Measurements from ENCODE around the gene SLC1A1.

The SLC1A1 gene

DNA sequence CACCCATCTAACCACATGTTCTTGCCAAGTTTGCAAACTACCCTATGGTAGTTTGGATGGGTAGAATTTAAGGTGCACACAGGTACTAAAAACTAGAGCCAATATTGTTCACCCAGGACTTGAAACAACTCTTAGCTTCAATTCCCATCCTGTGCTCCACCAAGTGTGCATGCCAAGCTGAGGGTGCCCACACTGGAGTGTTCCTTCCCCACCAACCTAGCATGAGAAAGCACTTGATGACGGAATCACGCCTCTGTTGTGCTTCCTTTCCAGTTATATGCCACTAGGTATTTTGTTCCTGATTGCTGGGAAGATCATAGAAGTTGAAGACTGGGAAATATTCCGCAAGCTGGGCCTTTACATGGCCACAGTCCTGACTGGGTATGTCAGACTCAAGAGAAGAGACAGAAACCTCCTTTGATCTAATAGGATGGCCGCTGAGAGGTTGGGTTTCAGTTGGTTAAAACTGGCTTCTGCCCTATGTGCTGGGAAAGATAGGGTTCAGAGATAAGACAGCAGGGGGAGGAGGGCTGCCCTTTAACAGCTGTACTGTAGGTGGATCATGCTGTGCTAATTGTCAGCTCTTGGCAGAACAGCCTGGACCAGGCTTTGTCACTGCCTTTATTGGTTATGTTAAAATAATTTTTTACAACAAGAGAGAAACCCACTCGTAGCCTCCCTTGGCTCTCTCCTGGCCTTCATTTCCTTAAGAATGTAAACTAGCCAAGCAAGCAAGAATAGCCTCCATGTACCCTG, 83.5 kb downstream of the SLC1A1 start:
- TF ChIP-seq, protein P1, sequence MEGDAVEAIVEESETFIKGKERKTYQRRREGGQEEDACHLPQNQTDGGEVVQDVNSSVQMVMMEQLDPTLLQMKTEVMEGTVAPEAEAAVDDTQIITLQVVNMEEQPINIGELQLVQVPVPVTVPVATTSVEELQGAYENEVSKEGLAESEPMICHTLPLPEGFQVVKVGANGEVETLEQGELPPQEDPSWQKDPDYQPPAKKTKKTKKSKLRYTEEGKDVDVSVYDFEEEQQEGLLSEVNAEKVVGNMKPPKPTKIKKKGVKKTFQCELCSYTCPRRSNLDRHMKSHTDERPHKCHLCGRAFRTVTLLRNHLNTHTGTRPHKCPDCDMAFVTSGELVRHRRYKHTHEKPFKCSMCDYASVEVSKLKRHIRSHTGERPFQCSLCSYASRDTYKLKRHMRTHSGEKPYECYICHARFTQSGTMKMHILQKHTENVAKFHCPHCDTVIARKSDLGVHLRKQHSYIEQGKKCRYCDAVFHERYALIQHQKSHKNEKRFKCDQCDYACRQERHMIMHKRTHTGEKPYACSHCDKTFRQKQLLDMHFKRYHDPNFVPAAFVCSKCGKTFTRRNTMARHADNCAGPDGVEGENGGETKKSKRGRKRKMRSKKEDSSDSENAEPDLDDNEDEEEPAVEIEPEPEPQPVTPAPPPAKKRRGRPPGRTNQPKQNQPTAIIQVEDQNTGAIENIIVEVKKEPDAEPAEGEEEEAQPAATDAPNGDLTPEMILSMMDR (conservative IDR thresholded peaks at IDR 0.05): no peak
- TF ChIP-seq ZFX (IDR thresholded peaks at IDR 0.05): no peak
- H3K27ac ChIP-seq: no peak overlapping the region; the same call in 1 of the 2 replicates

DNA sequence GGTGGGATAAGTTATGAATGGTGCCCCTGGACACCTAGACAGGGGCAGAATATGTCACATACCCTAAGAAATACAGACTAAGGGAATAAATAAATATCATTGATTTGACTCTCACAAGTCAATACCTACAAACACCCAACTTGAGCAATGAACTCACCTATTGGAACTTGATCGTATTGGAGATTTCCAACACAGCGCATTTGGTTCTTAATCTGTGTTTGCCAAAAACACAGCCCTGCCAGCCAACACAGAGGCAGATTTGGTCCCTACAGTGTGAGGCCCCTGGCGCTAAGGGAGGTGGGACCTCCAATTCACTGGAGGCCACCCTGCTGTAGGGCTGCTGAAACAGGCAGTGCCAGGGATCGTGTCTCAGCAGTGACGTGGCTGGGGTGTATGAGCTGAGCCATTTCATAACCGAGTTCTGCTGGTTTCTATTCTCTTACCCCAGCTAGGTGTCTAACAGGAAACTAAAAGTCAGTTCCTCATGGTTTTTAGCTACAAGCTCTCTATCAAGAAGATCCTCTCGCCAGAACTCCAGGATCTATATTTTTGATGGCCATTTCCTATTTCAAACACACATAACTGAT, 84.5 kb downstream of the SLC1A1 start:
- H3K27ac ChIP-seq: no peak overlapping the region; the same call in 1 of the 2 replicates
- no peak for TF ChIP-seq ZFX (IDR thresholded peaks at IDR 0.05)

DNA sequence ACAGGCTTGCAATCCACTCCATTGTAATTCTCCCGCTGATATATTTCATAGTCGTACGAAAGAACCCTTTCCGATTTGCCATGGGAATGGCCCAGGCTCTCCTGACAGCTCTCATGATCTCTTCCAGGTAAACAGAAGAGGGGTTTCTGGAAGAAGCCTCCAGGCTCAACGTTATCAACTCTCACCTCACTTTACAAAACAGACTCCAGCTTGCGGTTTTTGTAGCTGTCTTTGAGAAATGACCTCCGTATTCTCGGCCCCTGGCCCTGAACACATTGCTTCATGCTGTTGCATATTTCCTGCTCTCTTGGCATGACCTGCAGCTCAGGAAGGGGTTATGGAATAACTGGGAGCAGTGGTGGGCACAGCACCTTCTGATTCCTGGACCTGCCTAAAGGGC, 85.7 kb downstream of the SLC1A1 start:
- TF ChIP-seq, protein P1 (conservative IDR thresholded peaks at IDR 0.05): no peak
- TF ChIP-seq ZFX (IDR thresholded peaks at IDR 0.05): no peak
- no peak overlapping the region for H3K27ac ChIP-seq

DNA sequence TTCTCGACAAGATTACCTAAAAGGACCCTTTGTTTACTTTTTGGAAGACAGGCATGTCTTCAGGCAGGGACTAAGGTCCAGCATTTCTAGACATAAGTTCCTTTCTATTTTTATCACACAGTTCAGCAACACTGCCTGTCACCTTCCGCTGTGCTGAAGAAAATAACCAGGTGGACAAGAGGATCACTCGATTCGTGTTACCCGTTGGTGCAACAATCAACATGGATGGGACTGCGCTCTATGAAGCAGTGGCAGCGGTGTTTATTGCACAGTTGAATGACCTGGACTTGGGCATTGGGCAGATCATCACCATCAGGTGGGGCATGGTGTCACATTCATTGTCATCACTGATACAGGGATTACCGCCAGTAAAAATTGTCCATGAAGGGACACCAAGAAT, 86.2 kb downstream of the SLC1A1 start:
- TF ChIP-seq, protein P1 (conservative IDR thresholded peaks at IDR 0.05): no peak
- TF ChIP-seq ZFX (IDR thresholded peaks at IDR 0.05): no peak
- H3K27ac ChIP-seq: no peak overlapping the region

DNA sequence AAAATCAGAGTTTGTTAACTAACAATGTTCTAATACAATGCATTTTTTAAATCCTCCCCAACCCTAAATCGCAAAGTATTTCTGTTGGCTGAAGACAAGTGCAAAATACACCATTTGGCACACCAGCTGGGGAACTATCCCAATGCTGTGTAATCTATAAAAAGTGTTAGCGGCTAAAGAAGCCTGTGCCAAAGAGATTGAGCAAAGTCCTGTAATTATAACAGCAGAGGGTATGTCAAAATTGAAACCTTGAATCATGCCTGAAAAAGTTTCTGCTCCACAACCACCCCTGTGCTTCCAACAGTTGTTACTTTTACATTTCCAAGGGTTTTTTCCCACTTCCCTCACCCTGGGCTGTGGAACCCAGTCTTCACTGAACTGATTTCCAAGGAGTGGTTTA, 88.7 kb downstream of the SLC1A1 start:
- TF ChIP-seq, protein P1 (conservative IDR thresholded peaks at IDR 0.05): no peak
- TF ChIP-seq ZFX (IDR thresholded peaks at IDR 0.05): no peak
- no peak overlapping the region for H3K27ac ChIP-seq

DNA sequence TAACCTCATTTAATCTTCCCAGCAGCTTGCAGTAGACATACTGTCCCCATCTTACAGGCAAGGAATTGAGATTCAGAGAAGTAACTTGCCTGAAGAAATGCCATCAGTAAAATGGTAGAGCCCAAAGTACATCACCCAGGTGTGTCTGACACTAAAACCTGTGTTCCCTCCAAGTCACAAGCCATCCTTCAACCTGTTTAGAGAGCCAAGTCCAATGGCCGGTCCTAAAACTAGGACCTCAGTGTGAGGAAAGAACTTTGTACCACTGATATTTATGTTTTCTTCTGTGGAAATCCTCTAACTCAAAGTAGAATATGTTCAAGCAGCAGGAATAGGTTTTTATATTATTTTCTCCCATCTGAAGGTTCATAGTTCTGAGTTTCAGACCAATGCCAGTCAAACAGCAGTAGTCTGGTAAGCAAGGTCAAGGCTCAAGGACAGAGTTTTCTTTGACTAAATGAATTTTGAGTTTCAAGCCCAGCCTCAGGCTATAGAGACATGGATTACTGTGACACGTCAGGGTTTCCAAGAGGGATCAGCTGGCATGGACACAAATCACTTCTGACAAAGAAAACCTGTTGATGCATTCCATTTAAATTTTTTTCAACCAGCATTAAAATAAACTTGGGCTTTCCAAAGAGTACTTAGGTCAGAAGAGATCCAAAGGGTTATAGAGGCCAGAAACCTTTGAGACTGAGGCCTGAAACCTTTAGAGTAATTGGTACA, 90.9 kb downstream of the SLC1A1 start:
- TF ChIP-seq, protein P1 (conservative IDR thresholded peaks at IDR 0.05): no peak
- TF ChIP-seq ZFX (IDR thresholded peaks at IDR 0.05): no peak
- no peak overlapping the region for H3K27ac ChIP-seq

DNA sequence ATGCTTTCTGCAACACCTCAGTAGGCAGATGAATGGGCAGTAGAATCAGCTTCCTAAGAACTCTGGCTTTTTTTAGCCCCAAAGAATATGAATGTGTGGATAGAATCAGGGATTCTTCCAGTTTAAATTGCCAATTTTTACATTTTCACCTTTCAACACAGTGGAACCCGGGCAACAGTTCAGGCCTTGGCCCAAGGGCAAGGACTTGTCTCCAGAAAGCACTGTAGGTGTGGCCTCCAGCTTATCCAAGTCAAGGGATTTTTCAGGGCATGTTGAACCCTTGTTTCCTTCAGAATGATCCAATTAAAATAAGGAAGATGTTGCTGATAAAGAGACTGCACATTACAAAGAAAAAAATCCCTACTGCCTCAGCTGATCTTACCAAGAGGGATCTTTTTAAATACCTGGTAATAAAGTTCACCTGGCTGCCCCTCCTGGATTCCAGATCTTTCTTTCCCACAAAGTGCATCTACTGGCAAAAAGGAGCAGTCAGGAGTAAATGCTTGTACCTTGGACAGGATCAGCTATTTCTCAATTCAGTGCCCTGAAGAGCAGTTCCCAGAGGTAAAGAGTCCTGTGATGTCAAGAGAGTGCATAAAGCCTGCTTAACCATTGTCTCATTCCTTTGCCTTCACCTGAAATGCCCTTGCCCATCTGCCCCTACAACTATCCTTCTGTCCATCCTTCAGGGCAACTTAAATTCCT, 91.7 kb downstream of the SLC1A1 start:
- TF ChIP-seq, protein P1 (conservative IDR thresholded peaks at IDR 0.05): no peak
- TF ChIP-seq ZFX (IDR thresholded peaks at IDR 0.05): no peak
- no peak overlapping the region for H3K27ac ChIP-seq
